Stimulated activated CD8-positive, alpha-beta memory T cell treated with anti-CD3 and anti-CD28 coated beads, Interleukin-7, amount 100 ng/mL, for 48 hours (primary cell): Measurements from ENCODE around the gene RASAL2.
"Not testable (repeated sequence)": the region's sequence is repeated elsewhere in the genome, so short reads cannot be mapped to it uniquely, and the experiment has no call there.

Experiments used
- DNase-seq, 2 donors: peaks; one replicate each; pipeline ENCODE4 v3.0.0-alpha.2; 2020; ENCODE audit warnings: low read depth in 1 of 2; ENCODE audit errors: extremely low read depth in 1 of 2

RASAL2 gene

GRCh38 chr1:178109348-178110143 lies 15.6 kb downstream of the RASAL2 start:
- DNase-seq: no peak

- no peak for DNase-seq
Observed at GRCh38 chr1:178115260-178115659, 21.4 kb downstream of the RASAL2 start.

- no peak for DNase-seq
Observed at GRCh38 chr1:178118524-178118923, 24.6 kb downstream of the RASAL2 start.

- DNase-seq: no peak
Observed at GRCh38 chr1:178119628-178120027, 25.7 kb downstream of the RASAL2 start.

- DNase-seq: no peak
Observed at GRCh38 chr1:178120088-178120487, 26.2 kb downstream of the RASAL2 start.

- DNase-seq: not testable (repeated sequence)
Observed at GRCh38 chr1:178120520-178121052, 26.7 kb downstream of the RASAL2 start.

GRCh38 chr1:178121883-178122282 lies 28.0 kb downstream of the RASAL2 start:
- DNase-seq: no peak

- no peak for DNase-seq
Observed at GRCh38 chr1:178122283-178122682, 28.4 kb downstream of the RASAL2 start.

- DNase-seq: no peak
Observed at GRCh38 chr1:178124115-178124514, 30.2 kb downstream of the RASAL2 start.

GRCh38 chr1:178126261-178126660 lies 32.4 kb downstream of the RASAL2 start:
- no peak for DNase-seq

GRCh38 chr1:178126741-178127185 lies 32.9 kb downstream of the RASAL2 start:
- DNase-seq: no peak

GRCh38 chr1:178127482-178128191 lies 33.7 kb downstream of the RASAL2 start:
- DNase-seq: no peak

- DNase-seq: no peak
Observed at GRCh38 chr1:178133239-178133989, 39.5 kb downstream of the RASAL2 start.

- no peak for DNase-seq
Observed at GRCh38 chr1:178134061-178134460, 40.2 kb downstream of the RASAL2 start.

- DNase-seq: no peak
Observed at GRCh38 chr1:178137238-178137637, 43.3 kb downstream of the RASAL2 start.

- DNase-seq: no peak
Observed at GRCh38 chr1:178142806-178143205, 48.9 kb downstream of the RASAL2 start.

- no peak for DNase-seq
Observed at GRCh38 chr1:178143730-178144690, 50.1 kb downstream of the RASAL2 start.

- no peak for DNase-seq
Observed at GRCh38 chr1:178145605-178146004, 51.7 kb downstream of the RASAL2 start.

GRCh38 chr1:178146436-178146835 lies 52.5 kb downstream of the RASAL2 start:
- DNase-seq: no peak

GRCh38 chr1:178150610-178151009 lies 56.7 kb downstream of the RASAL2 start:
- DNase-seq: no peak
